GM18861 (cell line): Measurements from ENCODE around the gene PSMC2.
"Not testable (repeated sequence)": the region's sequence is repeated elsewhere in the genome, so short reads cannot be mapped to it uniquely, and the experiment has no call there.

Experiments
- ATAC-seq: cut with Tn5 transposase; IDR thresholded peaks from one replicate; pipeline ENCODE4 v1.9.1; 2021; ENCODE audit not compliant: unreplicated experiment

PSMC2 gene

GRCh38 chr7:103373866-103374643 lies 26.6 kb downstream of the PSMC2 start:
- no peak for ATAC-seq

- no peak for ATAC-seq
Observed at GRCh38 chr7:103379270-103379975, 32.0 kb downstream of the PSMC2 start.

- no peak for ATAC-seq
Observed at GRCh38 chr7:103380395-103381191, 33.1 kb downstream of the PSMC2 start.

GRCh38 chr7:103381280-103382031 lies 34.0 kb downstream of the PSMC2 start:
- ATAC-seq: no peak

GRCh38 chr7:103382032-103382402 lies 34.6 kb downstream of the PSMC2 start:
- no peak for ATAC-seq

GRCh38 chr7:103387242-103387641 lies 39.8 kb downstream of the PSMC2 start:
- no peak for ATAC-seq

- no peak for ATAC-seq
Observed at GRCh38 chr7:103388469-103389140, 41.2 kb downstream of the PSMC2 start.

GRCh38 chr7:103389263-103389662 lies 41.8 kb downstream of the PSMC2 start:
- ATAC-seq: no peak

GRCh38 chr7:103391150-103391549 lies 43.7 kb downstream of the PSMC2 start:
- no peak for ATAC-seq

- no peak for ATAC-seq
Observed at GRCh38 chr7:103391976-103392375, 44.5 kb downstream of the PSMC2 start.

GRCh38 chr7:103394566-103394965 lies 47.1 kb downstream of the PSMC2 start:
- no peak for ATAC-seq

- ATAC-seq: no peak
Observed at GRCh38 chr7:103395071-103395470, 47.6 kb downstream of the PSMC2 start.

- ATAC-seq: no peak
Observed at GRCh38 chr7:103396471-103396870, 49.0 kb downstream of the PSMC2 start.

GRCh38 chr7:103398483-103399127 lies 51.2 kb downstream of the PSMC2 start:
- ATAC-seq: no peak

- ATAC-seq: not testable (repeated sequence)
Observed at GRCh38 chr7:103399687-103400086, 52.2 kb downstream of the PSMC2 start.

- not testable (repeated sequence) for ATAC-seq
Observed at GRCh38 chr7:103405789-103406613, 58.6 kb downstream of the PSMC2 start.

- ATAC-seq: no peak
Observed at GRCh38 chr7:103412151-103412550, 64.7 kb downstream of the PSMC2 start.

- ATAC-seq: no peak
Observed at GRCh38 chr7:103413407-103413806, 66.0 kb downstream of the PSMC2 start.

GRCh38 chr7:103418241-103418640 lies 70.8 kb downstream of the PSMC2 start:
- ATAC-seq: no peak
